Panc1 (cell line): ENCODE data around the gene EIF4G3. TPM values are rescaled to one million over a fixed set of nuclear protein-coding genes. Genes with fewer than 3 reads are reported as not detected.
A peak's percentile ranks its signal among the peaks of the same experiment; 100 is the strongest.

Experiments
- ATAC-seq: fragments of 200-7000 bp; cut with Tn5 transposase; 2 replicates; pipeline ENCODE4 v1.9.1; 2020; ENCODE audit warnings: mild to moderate bottlenecking, moderate library complexity
- BruUV-seq: library from RNA; stranded (reverse); fragments of 400-500 nt; replicated peaks from 2 replicates; lab custom pipeline; 2021; lab: Mats Ljungman, UMichigan
- CTCF ChIA-PET: fragments of 300-600 bp; sonication (Branson Sonifier 250); formaldehyde crosslinking; loops from one replicate; lab custom pipeline; 2022; ENCODE audit warnings: antibody characterized with exemption; lab: Charles Lee
- POLR2A ChIA-PET: fragments of 300-600 bp; sonication (Branson Sonifier 250); formaldehyde crosslinking; loops from one replicate; lab custom pipeline; 2022; ENCODE audit warnings: antibody characterized with exemption; lab: Charles Lee
- DNase-seq: peaks from one replicate; pipeline ENCODE4 v3.0.0-alpha.2; 2010; ENCODE audit warnings: low read depth, low spot score
- H3K27ac ChIP-seq: 2 replicates; pipeline ENCODE4 v1.5.1; 2011; ENCODE audit warnings: mild to moderate bottlenecking, low read length, inconsistent platforms
- H3K27me3 ChIP-seq: fragments of 200-500 bp; sonication (Bioruptor generic); 2 replicates; pipeline ENCODE4 v1.6.0; 2014; ENCODE audit warnings: low read length, inconsistent platforms; ENCODE audit not compliant: control insufficient read depth, insufficient read depth
- H3K36me3 ChIP-seq: fragments of 200-500 bp; sonication (Bioruptor generic); 2 replicates; pipeline ENCODE4 v1.5.1; 2014; ENCODE audit warnings: inconsistent platforms, mild to moderate bottlenecking, low read length, moderate library complexity; ENCODE audit not compliant: control insufficient read depth, insufficient read depth
- H3K4me1 ChIP-seq: 2 replicates; pipeline ENCODE4 v1.5.1; 2011; ENCODE audit warnings: inconsistent platforms, mild to moderate bottlenecking, low read length, moderate library complexity; ENCODE audit not compliant: control insufficient read depth, insufficient read depth
- H3K4me3 ChIP-seq, 2 experiments: 2 replicates each; pipeline ENCODE4 v1.5.1; 2011 to 2012; ENCODE audit warnings: low read depth in 2 of 2, low read length in 2 of 2, mild to moderate bottlenecking in 2 of 2, inconsistent platforms in 1 of 2, moderate library complexity in 1 of 2
- H3K9me3 ChIP-seq: fragments of 200-500 bp; sonication (Bioruptor generic); 2 replicates; pipeline ENCODE4 v1.5.1; 2014; ENCODE audit warnings: low read depth, mild to moderate bottlenecking, inconsistent platforms, low read length, moderate library complexity; ENCODE audit not compliant: control insufficient read depth, insufficient read depth
- POLR2AphosphoS5 ChIP-seq: IDR thresholded peaks from 2 replicates; pipeline ENCODE4 v1.6.1; 2012; ENCODE audit warnings: mild to moderate bottlenecking, low read depth, low read length, moderate library complexity
- SIN3A ChIP-seq: IDR thresholded peaks from 2 replicates; pipeline ENCODE4 v1.6.1; 2012; ENCODE audit warnings: low read depth, mild to moderate bottlenecking, low read length, moderate library complexity, borderline replicate concordance; ENCODE audit not compliant: insufficient read depth
- TCF7L2 ChIP-seq: IDR thresholded peaks from 2 replicates; pipeline ENCODE4 v1.6.1; 2011; ENCODE audit warnings: mild to moderate bottlenecking, low read depth, low read length, inconsistent platforms
- in situ Hi-C: cut with HindIII; loops from 2 replicates; pipeline ENCODE4 v1.10.0; 2016; ENCODE audit warnings: low sequenced_read_pairs, low pct_unique_long_range_greater_than_20kb
- intact Hi-C: fragments of 100-400 bp; cut with micrococcal nuclease; formaldehyde crosslinking; loops from one replicate; pipeline ENCODE4 v1.10.0; 2022; ENCODE audit not compliant: unreplicated experiment
- total RNA-seq: library from RNA; stranded (reverse); gene quantifications from one replicate; pipeline ENCODE4 v1.2.1, GENCODE V29; 2021; ENCODE audit not compliant: unreplicated experiment
- TF ChIP-seq, protein P1 (sequence below): fragments of 450-650 bp; IDR thresholded peaks from 2 replicates; pipeline ENCODE4 v1.5.1; 2017; ENCODE audit warnings: mild to moderate bottlenecking
- TF ChIP-seq, protein P2 (sequence below), 2 experiments: IDR thresholded peaks; 2 replicates each; pipeline ENCODE4 v1.6.1; 2011 to 2012; ENCODE audit warnings: low read depth in 2 of 2, control low read depth in 1 of 2, low read length in 1 of 2, mild to moderate bottlenecking in 1 of 2, moderate library complexity in 1 of 2; ENCODE audit not compliant: insufficient read depth in 1 of 2

EIF4G3 gene
- total RNA-seq, 1 experiment from 2014 or later = 78.6 TPM

DNA sequence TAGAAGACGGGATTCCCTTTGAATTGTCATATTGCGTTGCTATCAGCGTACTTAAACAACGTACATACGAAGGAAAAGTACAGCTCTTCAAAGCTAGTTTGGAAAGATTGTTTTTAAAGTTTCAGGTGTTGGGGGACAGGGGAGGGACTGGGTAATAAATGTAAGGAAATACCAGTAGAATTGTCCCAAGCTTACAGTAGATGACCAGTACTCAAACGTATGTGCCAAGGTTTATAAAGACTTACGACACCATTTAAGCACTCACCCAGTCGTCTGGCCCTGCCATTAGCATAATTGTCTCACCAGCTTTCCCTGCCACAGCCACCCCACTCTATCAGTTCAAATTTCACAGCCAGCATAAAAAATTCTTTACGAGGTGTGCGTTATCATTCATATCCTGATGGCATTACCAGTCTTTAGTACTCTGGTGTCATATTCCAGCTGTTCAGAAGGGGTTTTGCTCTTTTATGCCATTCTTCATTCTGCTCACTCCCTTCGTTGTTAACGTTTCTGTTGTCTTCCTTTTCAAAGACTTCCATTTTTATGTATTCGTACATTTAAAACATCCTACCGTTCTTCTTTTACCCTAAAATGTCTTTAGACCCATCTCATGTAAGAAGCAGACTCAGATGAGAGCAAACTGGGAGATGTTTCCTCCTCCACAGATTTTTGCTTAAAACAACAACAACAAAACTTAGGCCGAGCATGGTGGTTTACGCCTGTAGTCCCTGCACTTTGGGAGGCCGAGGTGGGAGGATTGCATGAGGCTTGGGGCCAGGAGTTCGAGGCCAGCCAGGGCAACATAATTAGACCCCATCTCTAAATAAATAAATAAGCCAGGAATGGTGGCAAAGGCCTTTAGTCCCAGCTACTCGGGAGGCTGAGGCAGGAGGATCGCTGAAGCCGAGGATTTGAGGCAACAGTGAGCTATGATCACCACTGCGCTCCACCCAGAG, 388.6 kb downstream of the EIF4G3 start:
- Histone ChIP-seq H3K4me3 (peak overlapping the region; percentile 84 to 91), H3K4me1 (peaks cover 25% of the 10 kb centered on the region), H3K27ac (peak overlapping the region; percentile 99), H3K9me3 (no peaks in the 10 kb centered on the region), H3K36me3 (no peaks in the 10 kb centered on the region; the same call in 1 of the 2 replicates), H3K27me3 (no peaks in the 10 kb centered on the region)
- ChIA-PET POLR2A (interaction anchor here (0.5 to 1.2 kb wide), 4 partner anchors 12 to 1146 kb away, joined by 3 to 12 read pairs (median 6); no protein-coding TSS in a partner anchor), CTCF (no interaction called here)
- DNase-seq (peak; percentile 38), ATAC-seq (no peak)
- TSS peak; percentile 97 for BruUV-seq
- intact Hi-C loops (no loop called here), in situ Hi-C loops (no loop called here)
- TF ChIP-seq SIN3A (no peak), TCF7L2 (no peak), POLR2AphosphoS5 (no peak)
- TF ChIP-seq, protein P1, sequence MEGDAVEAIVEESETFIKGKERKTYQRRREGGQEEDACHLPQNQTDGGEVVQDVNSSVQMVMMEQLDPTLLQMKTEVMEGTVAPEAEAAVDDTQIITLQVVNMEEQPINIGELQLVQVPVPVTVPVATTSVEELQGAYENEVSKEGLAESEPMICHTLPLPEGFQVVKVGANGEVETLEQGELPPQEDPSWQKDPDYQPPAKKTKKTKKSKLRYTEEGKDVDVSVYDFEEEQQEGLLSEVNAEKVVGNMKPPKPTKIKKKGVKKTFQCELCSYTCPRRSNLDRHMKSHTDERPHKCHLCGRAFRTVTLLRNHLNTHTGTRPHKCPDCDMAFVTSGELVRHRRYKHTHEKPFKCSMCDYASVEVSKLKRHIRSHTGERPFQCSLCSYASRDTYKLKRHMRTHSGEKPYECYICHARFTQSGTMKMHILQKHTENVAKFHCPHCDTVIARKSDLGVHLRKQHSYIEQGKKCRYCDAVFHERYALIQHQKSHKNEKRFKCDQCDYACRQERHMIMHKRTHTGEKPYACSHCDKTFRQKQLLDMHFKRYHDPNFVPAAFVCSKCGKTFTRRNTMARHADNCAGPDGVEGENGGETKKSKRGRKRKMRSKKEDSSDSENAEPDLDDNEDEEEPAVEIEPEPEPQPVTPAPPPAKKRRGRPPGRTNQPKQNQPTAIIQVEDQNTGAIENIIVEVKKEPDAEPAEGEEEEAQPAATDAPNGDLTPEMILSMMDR = no peak
- TF ChIP-seq, protein P2, sequence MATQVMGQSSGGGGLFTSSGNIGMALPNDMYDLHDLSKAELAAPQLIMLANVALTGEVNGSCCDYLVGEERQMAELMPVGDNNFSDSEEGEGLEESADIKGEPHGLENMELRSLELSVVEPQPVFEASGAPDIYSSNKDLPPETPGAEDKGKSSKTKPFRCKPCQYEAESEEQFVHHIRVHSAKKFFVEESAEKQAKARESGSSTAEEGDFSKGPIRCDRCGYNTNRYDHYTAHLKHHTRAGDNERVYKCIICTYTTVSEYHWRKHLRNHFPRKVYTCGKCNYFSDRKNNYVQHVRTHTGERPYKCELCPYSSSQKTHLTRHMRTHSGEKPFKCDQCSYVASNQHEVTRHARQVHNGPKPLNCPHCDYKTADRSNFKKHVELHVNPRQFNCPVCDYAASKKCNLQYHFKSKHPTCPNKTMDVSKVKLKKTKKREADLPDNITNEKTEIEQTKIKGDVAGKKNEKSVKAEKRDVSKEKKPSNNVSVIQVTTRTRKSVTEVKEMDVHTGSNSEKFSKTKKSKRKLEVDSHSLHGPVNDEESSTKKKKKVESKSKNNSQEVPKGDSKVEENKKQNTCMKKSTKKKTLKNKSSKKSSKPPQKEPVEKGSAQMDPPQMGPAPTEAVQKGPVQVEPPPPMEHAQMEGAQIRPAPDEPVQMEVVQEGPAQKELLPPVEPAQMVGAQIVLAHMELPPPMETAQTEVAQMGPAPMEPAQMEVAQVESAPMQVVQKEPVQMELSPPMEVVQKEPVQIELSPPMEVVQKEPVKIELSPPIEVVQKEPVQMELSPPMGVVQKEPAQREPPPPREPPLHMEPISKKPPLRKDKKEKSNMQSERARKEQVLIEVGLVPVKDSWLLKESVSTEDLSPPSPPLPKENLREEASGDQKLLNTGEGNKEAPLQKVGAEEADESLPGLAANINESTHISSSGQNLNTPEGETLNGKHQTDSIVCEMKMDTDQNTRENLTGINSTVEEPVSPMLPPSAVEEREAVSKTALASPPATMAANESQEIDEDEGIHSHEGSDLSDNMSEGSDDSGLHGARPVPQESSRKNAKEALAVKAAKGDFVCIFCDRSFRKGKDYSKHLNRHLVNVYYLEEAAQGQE (IDR thresholded peaks at IDR 0.05; ENCODE audit: insufficient read depth in 1 of 2, low read depth in 2 of 2, low read length in 1 of 2) = no peak

DNA sequence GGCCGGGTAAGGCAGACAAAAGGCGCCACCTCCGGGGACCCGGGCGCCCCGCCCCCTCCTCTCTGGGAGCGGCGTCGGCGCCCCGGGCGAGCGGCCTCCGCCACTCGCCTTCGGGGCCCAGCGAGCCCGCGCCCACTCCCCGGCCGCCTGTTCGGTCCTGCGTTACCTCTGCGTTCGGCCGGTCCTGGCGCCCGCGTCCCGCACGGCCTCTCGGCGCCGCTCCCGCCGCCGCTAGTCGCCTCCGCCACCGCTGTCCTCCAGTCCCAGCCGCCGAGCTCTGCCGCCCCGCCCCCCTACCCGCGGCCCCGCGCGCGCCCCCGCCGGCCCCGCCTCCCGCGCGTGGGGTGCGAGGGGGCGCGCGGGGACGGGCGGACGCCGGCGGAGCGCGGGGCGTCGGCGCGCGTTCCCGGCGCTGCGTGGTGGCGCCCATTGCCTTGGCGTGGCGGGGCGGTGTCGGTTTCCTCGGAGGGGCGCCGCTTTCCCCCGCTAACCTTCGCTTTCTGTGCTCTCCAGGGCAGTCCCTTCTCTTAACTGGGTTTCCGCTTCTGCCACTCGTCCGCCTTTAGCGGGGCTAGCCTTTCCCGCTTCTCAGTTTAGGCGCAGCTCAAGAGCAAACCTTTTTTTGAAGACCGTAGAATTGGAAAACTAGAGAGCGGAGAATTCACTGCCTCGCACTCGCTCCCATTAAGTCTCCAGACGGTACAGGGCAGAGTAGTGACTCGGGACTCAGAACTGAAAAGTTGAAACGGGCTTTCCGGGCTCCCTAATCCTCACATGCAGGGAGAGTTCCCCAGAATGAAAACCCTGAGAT, 389.5 kb downstream of the EIF4G3 start, which contains the start of gene HP1BP3:
HP1BP3 (minus strand) TSS at position 279 of the 811 bp plus-strand sequence. CDS start 6,867 bp downstream, outside the sequence.
- DNase-seq (no peak), ATAC-seq (peak; percentile 81)
- H3K9me3 ChIP-seq = no peaks in the 10 kb centered on the region
- intact Hi-C loops = no loop called here
- no peaks in the 10 kb centered on the region for H3K27me3 ChIP-seq
- TF ChIP-seq SIN3A (peak; percentile 92; the same call in 1 of the 2 replicates), POLR2AphosphoS5 (peak; percentile 89), TCF7L2 (no peak)
- TF ChIP-seq, protein P2 (IDR thresholded peaks at IDR 0.05; ENCODE audit: insufficient read depth in 1 of 2, low read depth in 2 of 2, low read length in 1 of 2) = no peak
- ChIA-PET CTCF (no interaction called here), POLR2A (interaction anchor here (0.6 to 1.2 kb wide), 8 partner anchors 9 to 395 kb away, joined by 3 to 16 read pairs (median 4); no protein-coding TSS in a partner anchor)
- peaks cover 25% of the 10 kb centered on the region for H3K4me1 ChIP-seq
- peak within 1 kb of the TSS; percentile 99 for H3K27ac ChIP-seq
- peak within 1 kb of the TSS; percentile 84 to 91 for H3K4me3 ChIP-seq
- BruUV-seq = no TSS peak
- H3K36me3 ChIP-seq = no peaks in the 10 kb centered on the region; the same call in 1 of the 2 replicates
- in situ Hi-C loops = no loop called here
